GM06990 (cell line): Measurements from ENCODE around the gene CISD1.
"Not testable (repeated sequence)": the region's sequence is repeated elsewhere in the genome, so short reads cannot be mapped to it uniquely, and the experiment has no call there.

Experiments used
- DNase-seq: peaks from one replicate; pipeline ENCODE4 v3.0.0-alpha.2; 2011; ENCODE audit not compliant: insufficient read length; ENCODE audit errors: extremely low read depth
- H3K27me3 ChIP-seq: replicated peaks from 2 replicates; pipeline ENCODE4 v1.6.0; 2011; ENCODE audit warnings: low read length; ENCODE audit not compliant: control insufficient read depth, insufficient read depth
- H3K36me3 ChIP-seq: 2 replicates; pipeline ENCODE4 v1.5.1; 2011; ENCODE audit warnings: low read length; ENCODE audit not compliant: control insufficient read depth, insufficient read depth
- H3K4me3 ChIP-seq: replicated peaks from 2 replicates; pipeline ENCODE4 v1.5.1; 2011; ENCODE audit warnings: low read depth, mild to moderate bottlenecking, control low read depth, low read length
- CTCF ChIP-seq: IDR thresholded peaks from 2 replicates; pipeline ENCODE4 v1.5.1; 2011; ENCODE audit warnings: low read length, control low read depth, mild to moderate bottlenecking, inconsistent platforms; ENCODE audit not compliant: insufficient read depth, poor library complexity, severe bottlenecking

CISD1 gene

GRCh38 chr10:58237014-58237834 lies 31.7 kb upstream of the CISD1 start:
- no peak for TF ChIP-seq CTCF
- no peaks in the 10 kb centered on the region for H3K27me3 ChIP-seq
- no peak for DNase-seq
- H3K36me3 ChIP-seq: peaks cover 5% of the 10 kb centered on the region
- H3K4me3 ChIP-seq: no peak overlapping the region

GRCh38 chr10:58239561-58240169 lies 29.3 kb upstream of the CISD1 start:
- H3K27me3 ChIP-seq: no peaks in the 10 kb centered on the region
- no peak for TF ChIP-seq CTCF
- peaks cover 5% of the 10 kb centered on the region for H3K36me3 ChIP-seq
- no peak overlapping the region for H3K4me3 ChIP-seq
- no peak for DNase-seq

- H3K27me3 ChIP-seq: no peaks in the 10 kb centered on the region
- H3K36me3 ChIP-seq: peaks cover 5% of the 10 kb centered on the region
- TF ChIP-seq CTCF: no peak
- H3K4me3 ChIP-seq: no peak overlapping the region
- no peak for DNase-seq
Observed at GRCh38 chr10:58240531-58240930, 28.4 kb upstream of the CISD1 start.

- Histone ChIP-seq H3K4me3 (no peak overlapping the region), H3K36me3 (peaks cover 5% of the 10 kb centered on the region), H3K27me3 (no peaks in the 10 kb centered on the region)
- TF ChIP-seq CTCF: no peak
- DNase-seq: no peak
Observed at GRCh38 chr10:58241346-58241745, 27.6 kb upstream of the CISD1 start.

- Histone ChIP-seq H3K27me3 (no peaks in the 10 kb centered on the region), H3K4me3 (no peak overlapping the region), H3K36me3 (no peaks in the 10 kb centered on the region)
- no peak for DNase-seq
- no peak for TF ChIP-seq CTCF
Observed at GRCh38 chr10:58243269-58243668, 25.7 kb upstream of the CISD1 start.

- not testable (repeated sequence) for DNase-seq, H3K4me3 ChIP-seq, H3K27me3 ChIP-seq, H3K36me3 ChIP-seq
Observed at GRCh38 chr10:58243801-58244200, 25.2 kb upstream of the CISD1 start.

- not testable (repeated sequence) for DNase-seq, H3K27me3 ChIP-seq, H3K4me3 ChIP-seq, H3K36me3 ChIP-seq
Observed at GRCh38 chr10:58244242-58244641, 24.7 kb upstream of the CISD1 start.

GRCh38 chr10:58244666-58245065 lies 24.3 kb upstream of the CISD1 start:
- not testable (repeated sequence) for H3K36me3 ChIP-seq, DNase-seq, H3K27me3 ChIP-seq, H3K4me3 ChIP-seq
